GM18520 (cell line): ENCODE measurements around the gene NOS1AP.

ENCODE experiments used
- ATAC-seq: cut with Tn5 transposase; IDR thresholded peaks from one replicate; pipeline ENCODE4 v1.9.1; 2021; ENCODE audit not compliant: unreplicated experiment

The NOS1AP gene

GRCh38 chr1:162291000-162291399 is 221.5 kb downstream of the NOS1AP start:
- ATAC-seq = no peak

GRCh38 chr1:162292422-162292849 is 222.9 kb downstream of the NOS1AP start:
- ATAC-seq = no peak

- ATAC-seq = no peak
Observed at GRCh38 chr1:162293073-162293692, 223.7 kb downstream of the NOS1AP start.

- ATAC-seq = no peak
Observed at GRCh38 chr1:162294015-162294414, 224.5 kb downstream of the NOS1AP start.

GRCh38 chr1:162297208-162297607 is 227.7 kb downstream of the NOS1AP start:
- no peak for ATAC-seq

DNA sequence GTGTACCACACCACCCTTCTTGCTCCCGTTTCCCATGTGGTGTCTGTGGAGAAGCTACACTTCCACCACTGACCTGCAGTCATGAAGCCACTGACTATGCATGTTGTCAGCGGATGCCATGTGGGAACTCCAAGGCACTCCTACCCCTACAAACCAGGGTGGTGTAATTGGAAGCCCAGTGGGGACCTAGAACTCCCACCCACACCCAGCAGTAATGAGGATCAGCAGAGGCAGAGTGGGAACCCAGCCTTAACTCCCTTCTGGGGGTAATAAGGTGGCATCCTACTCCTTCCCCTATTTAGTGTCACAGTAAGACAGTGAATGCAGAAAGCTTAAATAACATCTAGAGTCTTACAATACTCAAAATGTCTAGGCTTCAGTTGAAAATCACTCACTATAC is 228.8 kb downstream of the NOS1AP start:
- ATAC-seq = no peak

- ATAC-seq = no peak
Observed at GRCh38 chr1:162299018-162299417, 229.5 kb downstream of the NOS1AP start.

- no peak for ATAC-seq
Observed at GRCh38 chr1:162300057-162300917, 230.8 kb downstream of the NOS1AP start.

- ATAC-seq = no peak
Observed at GRCh38 chr1:162301696-162302095, 232.2 kb downstream of the NOS1AP start.

DNA sequence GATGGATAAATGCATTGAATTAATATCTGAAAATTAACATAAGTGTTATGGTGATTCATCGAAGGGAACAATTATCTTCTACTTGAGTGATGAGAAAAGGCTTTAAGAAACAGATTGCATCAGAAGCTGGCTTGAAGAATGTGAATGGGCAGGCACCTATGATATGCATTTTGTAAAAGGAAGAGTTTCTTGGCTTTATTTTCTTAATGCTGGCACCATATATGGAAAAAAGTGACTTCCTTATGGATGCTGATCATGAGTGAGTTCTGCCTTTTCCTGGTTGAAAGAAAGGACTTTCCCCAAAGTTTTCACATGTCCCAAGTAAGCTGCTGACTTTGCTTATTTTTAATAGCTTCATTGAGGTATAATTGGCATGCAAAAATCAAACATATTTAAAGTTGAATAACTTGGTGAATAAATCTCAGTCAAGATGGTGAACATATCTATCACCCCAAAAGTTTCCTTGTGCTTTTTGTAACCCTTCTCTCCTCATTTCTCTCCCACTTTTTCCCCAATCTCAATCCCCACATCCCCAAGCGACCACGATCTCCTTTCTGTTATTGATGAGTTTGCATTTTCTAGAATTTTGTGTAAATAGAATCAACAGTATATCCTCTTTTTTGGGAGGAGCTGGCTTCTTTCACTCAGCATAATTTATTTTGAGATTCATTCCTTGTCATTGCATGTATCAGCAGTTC is 233.0 kb downstream of the NOS1AP start:
- ATAC-seq = no peak

GRCh38 chr1:162303004-162303344 is 233.5 kb downstream of the NOS1AP start:
- ATAC-seq = no peak

DNA sequence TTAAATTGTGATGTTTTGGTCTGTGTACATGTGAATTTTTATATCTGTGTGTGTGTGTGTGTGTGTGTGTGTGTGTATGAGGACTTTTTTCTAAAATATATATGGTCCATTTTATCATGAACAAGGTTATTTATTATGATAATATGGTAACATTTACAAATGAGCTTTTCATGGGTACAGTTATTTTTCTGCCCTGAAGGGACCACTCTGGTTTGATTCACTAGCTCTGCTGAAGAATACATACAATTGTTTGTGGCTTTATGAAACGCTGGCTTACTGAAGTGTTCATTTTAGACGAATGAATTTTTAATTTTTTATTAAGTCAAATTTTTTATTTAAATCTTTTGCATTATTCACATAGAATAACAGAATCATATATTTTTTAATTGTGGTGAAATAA is 235.2 kb downstream of the NOS1AP start:
- no peak for ATAC-seq

DNA sequence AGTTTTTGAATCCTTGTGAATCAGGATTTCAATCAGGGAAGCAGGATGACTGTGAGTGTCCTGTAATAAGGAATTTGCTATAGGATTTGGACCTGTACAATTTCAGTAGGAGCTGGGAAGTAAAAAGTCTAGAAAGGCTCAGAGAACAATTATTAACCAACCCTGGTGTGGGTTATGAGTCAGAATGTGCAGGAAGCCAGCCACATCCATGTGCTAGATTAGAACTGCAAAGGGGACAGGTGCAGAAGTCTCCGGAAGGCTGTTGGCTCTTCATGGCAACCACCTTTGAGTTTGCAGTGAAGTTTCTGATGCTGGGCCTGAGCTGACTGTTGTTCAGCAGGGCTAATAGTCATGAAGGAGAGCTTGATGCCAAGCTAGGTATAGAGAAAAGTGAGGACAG is 236.5 kb downstream of the NOS1AP start:
- no peak for ATAC-seq

DNA sequence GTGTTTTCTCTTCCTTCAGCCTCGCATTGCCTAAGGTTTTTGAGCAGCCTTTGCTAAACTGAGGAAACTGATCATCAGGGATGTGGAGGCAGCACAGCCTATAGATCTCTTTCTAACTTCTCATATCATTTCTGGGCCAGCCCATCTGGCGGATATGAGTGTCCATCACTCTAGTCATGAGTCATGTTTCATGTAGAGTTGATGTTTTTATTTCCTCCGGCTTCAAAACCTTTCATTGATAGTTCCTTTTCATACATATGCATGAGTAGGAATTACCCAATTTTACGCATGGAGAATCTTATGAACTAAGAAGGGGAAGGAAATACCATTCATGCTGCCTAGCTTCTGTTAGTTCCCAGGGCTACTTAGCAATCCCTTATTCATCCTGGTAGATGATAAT is 240.8 kb downstream of the NOS1AP start:
- no peak for ATAC-seq

GRCh38 chr1:162314206-162314605 is 244.7 kb downstream of the NOS1AP start:
- no peak for ATAC-seq

GRCh38 chr1:162315673-162316072 is 246.2 kb downstream of the NOS1AP start:
- no peak for ATAC-seq

DNA sequence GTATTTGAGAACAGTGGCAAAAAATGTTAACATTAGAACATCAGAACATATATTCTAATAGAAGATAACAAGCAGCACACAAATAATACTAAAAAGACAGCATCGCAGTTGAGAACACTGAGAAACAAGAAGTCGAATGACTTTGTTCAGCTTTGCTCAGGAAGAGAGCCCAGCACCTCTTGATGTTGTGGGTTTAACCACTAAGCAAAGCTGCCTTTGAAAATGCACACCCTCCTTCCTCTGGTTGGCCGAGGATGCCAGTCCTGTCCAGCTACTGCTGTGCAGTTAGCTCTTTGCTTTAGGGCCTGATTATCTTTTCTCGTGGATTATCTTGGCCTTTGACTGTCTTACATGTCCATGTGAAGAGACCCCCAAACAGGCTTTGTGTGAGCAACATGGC is 246.7 kb downstream of the NOS1AP start:
- ATAC-seq = no peak

DNA sequence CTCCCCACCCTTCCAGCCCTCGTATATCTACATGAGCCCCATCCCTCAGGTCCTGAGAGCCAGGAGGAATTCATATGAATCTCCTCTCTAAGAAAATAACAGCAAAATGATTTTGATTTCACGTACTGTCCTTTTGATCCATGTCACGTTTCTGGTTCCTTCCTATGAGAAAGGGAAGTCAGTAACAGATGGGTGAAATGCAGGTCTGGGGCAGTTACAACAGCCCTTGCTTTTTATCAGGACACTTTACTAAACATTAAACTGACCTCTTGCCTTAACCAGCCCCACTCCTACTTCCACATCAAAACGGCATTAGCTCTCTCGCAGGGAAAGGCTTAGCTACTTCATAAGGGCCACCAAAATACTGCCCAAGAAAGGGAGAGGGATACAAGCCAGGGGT is 248.1 kb downstream of the NOS1AP start:
- no peak for ATAC-seq

- ATAC-seq = no peak
Observed at GRCh38 chr1:162319493-162320175, 250.1 kb downstream of the NOS1AP start.

DNA sequence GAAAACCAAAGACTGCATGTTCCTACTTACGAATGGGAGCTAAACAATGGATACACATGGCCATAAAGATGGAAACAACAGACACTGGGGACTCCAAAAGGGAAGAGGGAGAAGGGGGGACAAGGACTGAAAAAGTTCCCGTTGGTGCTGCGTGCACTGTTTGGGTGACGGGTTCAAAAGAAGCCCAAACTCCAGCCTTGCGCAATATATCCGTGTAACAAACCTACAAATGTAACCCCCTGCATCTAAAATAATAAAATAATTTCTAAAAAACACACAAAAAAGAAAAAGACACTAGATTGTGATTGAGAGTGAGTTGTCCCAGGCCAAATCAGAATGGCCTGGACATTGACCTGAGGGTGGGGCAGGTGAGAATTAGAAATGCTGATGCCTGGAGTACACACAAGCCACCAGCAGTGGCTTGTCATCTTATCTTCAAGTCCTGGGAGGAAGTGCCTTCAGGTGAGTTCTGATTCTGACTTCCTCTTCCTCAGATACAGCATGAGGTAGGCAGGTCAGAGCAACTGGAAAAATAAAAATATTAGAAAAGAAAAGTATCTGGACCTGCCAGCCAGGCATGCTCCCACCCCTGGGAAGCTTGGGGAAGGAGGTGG is 252.4 kb downstream of the NOS1AP start:
- no peak for ATAC-seq

- no peak for ATAC-seq
Observed at GRCh38 chr1:162323023-162323422, 253.5 kb downstream of the NOS1AP start.
